ENCODE data around the gene PRDM8.
"Not testable (repeated sequence)": the region's sequence is repeated elsewhere in the genome, so short reads cannot be mapped to it uniquely, and the experiment has no call there.

PRDM8 gene

DNA sequence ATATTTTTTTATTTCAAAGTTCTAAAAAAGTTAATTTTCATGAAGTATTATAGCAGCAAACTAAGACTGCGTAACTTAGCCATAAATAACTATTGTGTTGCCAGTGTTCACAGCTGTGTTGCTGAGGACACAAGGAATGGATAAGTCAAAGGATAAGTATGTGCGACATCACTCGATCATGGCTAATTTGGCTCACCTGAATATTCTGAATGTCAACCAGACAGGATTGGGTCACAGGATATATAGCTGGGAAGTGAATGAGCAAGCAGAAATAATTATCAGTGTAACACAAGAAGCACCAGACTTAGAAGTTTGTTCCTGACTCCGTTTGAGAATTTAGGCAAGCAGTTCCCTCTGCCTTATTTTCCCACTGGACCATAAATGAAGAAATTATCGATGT, 33.9 kb downstream of the PRDM8 start:
- no peak for DNase-seq

DNA sequence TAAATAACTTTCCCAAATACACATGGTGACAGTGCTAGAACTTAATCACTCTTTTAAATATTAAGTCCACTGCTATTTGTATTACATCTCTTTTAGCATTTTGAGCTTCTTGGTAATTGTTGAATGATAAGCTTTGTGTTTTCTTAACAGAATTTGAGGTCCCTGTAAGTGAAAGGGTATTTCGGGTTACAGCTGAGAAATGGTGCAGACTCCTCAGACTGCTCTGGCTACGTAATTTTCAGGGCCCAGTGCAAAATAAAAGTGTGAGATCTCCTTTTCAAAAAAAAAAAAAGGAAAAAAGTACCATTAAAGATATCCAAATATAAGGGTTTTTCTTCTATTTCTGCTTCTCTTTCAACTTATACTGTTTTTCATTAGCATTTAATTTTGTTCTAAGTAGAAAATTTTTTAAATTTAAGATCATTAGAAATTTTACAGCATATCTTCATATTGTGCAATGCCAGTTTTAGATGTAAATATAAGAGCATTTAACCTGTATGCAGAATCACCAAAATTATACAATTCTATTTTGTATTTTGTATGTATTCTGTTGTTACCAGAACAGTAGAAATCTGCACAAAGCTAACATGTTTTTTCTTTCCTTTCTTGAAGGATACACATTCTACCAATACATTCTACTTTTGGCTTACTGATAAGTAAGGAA, 35.5 kb downstream of the PRDM8 start:
- DNase-seq: no peak

DNA sequence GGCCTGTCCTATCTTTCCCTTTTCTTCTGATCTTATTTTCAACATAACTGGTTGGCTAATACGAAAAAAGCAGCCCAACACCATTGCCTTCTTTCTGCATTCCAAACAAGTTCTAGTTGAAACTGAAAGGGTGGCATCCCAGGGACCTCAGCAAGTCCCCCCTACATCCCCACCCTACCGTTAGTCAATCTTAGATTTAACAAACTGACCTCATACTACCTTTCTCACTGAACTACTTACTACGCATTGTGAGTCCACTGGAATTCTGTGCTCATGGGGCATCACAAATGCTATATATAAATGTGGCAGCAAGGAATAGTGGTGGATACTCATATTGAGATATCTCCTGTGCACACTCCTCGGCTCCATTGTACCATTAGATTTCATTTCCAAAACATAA, 36.1 kb downstream of the PRDM8 start:
- no peak for DNase-seq

DNA sequence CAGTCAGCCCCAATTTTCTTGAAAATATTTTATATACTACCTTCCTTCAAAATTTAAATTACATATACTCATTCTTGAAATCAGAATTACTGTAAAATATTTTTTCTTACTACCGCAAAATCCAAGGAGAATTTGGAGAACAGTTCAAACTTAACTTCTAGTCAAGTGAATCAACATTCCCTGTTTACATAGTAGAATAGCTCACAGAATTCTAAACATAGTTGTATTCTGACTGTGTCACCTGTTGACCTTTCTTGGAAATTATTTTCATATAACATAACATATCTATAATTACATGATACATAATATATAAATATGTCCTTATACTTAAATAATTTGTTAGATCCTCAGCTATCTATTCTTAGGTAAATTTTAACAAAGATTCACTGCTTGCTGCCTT, 38.1 kb downstream of the PRDM8 start:
- no peak for DNase-seq

DNA sequence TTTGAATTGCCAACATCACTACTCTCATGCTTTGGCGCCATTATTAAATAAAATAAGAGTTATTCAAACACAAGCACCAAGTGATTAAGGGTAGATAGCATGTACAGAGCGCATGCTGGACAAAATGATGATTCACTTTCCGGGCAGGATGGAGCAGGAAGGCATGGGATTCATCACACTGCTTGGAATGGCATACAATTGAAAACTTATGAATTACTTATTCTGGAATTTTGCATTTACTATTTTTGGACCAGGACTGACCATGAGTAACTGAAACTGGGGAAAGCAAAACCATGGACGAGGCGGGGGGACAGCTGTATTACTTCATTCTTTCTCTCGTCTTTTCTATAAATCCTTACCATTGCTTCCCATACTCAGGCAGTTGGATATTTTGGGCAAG, 40.7 kb downstream of the PRDM8 start:
- DNase-seq: no peak

DNA sequence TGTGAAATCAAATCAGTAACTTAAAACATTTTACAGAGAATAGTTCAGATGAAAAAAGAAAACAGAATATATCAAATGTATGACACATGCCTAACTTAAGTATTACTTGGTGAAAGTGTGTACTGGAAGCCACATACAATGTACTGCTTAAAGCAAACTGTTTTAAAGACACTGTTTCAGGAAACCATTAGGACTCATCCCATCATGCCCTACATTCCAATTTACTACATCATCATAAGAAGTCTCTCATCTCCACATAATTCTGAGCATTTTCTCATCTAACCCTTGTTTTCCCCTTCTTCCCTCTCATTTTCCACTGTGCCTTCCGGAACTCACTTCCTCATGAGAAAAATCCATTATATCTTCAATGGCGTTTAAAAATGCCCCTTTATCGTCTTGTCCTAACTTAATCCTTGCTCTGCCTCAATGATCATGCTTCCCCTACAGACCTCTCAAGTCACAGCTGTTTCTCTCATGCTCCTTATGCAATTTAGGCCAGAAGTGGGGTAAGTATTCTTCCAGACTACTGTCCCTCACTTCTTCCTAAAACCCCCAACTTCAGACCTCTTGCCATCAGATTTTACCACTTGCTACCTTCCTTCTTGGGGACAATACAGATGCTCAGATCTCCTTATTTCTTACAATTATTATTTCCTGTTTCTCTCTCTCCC, 42.3 kb downstream of the PRDM8 start:
- DNase-seq: no peak

DNA sequence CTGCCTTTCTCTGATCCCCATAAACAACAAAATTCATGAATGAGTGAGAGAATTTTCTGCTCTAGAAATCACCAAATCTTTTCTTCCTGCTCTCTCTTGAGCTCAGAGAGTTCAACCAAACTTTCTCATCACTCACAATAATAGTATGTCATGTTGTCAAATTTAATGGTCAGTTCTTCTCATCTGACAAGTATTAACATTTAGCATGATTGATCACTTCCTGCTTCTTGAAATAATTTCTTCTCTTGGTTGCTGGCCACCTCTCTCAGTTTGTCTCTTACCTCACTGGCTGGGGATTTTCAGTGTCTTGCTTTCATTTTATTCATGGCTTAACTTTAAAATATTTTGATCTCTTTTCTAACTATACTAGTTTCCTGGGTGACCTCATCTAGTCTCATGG, 43.7 kb downstream of the PRDM8 start:
- no peak for DNase-seq

DNA sequence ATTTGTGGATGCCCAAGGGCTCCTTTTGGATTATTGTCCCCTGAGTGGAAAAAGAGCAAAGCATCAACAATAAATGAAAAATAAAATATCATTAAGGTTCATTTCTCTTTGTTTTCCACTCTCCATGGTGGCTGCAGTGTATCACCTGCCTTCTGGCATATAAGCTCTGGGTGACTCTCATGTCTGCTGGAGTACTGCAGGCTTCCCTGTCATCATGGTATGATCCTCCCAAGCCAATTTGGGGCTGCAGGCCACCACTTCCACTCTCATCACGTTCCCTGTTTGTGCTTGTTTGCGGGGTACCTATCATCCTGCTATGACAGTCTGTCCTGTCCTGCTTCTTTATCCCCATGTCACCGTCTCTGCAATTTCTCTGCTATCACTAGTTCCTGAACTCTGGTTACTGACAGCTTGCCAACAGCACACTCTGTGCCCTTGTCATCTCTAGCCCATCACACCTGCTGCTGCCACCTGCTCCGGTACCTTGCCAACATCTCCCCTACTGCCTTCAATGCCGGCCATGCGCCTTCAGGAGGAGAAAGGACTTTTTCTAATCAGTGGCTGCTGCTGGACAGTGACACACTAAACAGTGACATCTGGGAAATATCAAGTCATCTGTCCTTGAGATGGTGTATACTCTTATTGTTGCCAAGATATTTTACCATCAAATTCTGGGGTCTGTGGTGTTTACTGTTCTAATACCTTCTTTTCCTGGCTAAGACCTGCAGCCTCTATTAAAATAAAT, 46.1 kb downstream of the PRDM8 start:
- DNase-seq: no peak

DNA sequence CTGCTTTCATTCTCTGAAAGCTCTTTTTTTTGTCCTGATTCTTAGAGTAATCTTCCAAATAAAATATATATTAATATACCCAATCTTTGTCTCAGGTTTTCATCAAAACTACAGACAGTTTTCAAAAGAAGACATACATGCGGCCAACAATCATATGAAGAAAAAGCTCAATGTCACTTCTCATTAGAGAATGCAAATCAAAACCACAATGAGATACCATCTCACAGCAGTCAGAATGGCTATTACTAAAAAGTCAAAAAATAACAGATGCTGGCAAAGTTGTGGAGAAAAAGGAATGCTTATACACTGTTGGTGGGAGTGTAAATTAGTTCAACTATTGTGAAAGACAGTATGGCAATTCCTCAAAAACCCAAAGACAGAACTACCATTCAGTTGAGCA, 50.2 kb downstream of the PRDM8 start:
- not testable (repeated sequence) for DNase-seq

DNA sequence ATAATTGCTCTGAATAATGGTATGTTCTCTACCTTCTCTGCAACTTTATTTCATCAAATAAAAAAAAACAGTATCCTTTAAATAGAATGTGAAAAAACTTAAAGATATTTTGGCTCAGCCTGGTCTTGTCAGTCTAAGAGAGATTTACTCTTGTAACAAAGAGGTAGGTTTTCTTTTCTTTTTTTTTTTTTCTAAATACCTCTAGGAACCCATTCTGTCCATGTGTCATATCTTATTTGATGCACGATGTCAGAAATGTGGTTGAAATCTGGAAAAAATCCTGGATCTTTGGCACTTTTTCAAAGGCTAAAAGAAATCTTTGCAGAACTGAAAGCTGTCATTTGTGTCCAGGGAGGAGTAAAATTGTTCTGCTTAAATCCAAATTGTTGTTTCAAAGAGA, 51.8 kb downstream of the PRDM8 start:
- no peak for DNase-seq

DNA sequence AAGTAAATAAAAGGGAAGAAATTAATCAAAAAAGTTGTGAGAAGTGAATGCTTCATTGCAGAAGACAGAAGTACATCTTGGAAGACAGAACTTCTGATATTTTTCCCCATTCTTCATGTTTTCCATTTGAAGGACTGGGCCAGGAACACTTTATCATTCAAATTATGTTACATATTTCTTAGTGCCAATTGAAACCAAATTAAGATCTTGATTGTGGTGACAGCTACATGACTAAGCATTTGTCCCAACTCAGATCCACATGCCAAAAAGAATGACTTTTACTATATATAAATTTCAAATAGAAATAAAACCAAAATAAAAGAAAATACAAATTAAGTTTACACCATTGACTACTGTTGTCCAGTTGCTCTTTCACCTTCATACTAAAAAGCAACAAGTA, 55.1 kb downstream of the PRDM8 start:
- no peak for DNase-seq

DNA sequence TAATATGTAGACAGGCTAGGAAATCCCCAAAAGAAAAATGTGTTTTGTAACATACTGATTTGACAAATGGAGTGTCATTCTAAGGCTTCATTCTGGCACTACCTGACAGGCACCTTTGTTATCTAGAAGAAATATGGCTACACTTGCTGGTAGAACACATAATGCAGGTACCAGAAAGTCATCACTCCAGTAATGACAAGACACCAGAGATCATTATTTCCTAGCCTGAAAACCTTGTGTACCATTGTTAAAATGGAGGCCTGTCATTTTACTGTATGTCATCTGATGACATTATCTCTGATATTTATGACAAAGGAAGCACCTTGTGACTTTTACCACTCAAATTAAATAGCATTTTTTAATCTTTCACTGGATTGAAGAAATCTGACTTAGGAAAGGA, 55.6 kb downstream of the PRDM8 start:
- DNase-seq: no peak

DNA sequence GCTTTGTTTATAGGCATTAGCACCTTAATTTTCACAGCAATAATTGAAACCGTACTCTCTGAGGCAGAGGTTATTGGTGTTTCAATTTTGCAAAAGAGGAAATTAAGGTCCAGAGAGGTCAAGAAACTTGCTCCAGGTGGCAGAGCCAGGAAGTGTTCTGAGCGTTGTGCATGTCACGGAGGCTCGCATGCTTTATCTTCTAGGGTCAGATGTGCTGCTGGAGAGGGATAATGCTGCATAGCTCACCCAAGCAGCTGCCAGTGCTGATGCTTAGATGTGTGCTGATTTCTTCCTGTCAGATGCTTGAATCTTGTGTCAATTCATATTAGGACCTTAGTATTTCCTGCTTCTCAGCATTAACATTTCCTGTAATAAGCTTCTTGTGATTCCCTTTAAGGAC, 56.2 kb downstream of the PRDM8 start:
- no peak for DNase-seq
